Endothelial cell (in vitro differentiated cells): ENCODE data around the gene CYP2U1. TPM values are rescaled to one million over a fixed set of nuclear protein-coding genes. Genes with fewer than 3 reads are reported as not detected.

Source experiments
- DNase-seq: peaks from one replicate; pipeline ENCODE4 v3.0.0; 2021; ENCODE audit warnings: low spot score
- H3K27ac Mint-ChIP-seq: one replicate; pipeline ENCODE4 v1.8.0; 2021; ENCODE audit warnings: mixed read lengths, inconsistent platforms; ENCODE audit not compliant: unreplicated experiment
- H3K27me3 Mint-ChIP-seq: one replicate; pipeline ENCODE4 v1.8.0; 2021; ENCODE audit warnings: mild to moderate bottlenecking, moderate library complexity, mixed read lengths, inconsistent platforms; ENCODE audit not compliant: unreplicated experiment
- H3K36me3 Mint-ChIP-seq: one replicate; pipeline ENCODE4 v1.8.0; 2021; ENCODE audit warnings: mild to moderate bottlenecking, low read depth, mixed read lengths, inconsistent platforms; ENCODE audit not compliant: unreplicated experiment
- H3K4me1 Mint-ChIP-seq: one replicate; pipeline ENCODE4 v1.8.0; 2021; ENCODE audit warnings: mild to moderate bottlenecking, mixed read lengths, inconsistent platforms; ENCODE audit not compliant: unreplicated experiment
- H3K4me3 Mint-ChIP-seq: one replicate; pipeline ENCODE4 v1.8.0; 2021; ENCODE audit warnings: mild to moderate bottlenecking, mixed read lengths, inconsistent platforms; ENCODE audit not compliant: unreplicated experiment
- H3K9me3 Mint-ChIP-seq: one replicate; pipeline ENCODE4 v1.8.0; 2021; ENCODE audit warnings: mixed read lengths, inconsistent platforms; ENCODE audit not compliant: unreplicated experiment
- CTCF ChIP-seq: fragments of 200-600 bp; sonication (generic); IDR thresholded peaks from one replicate; pipeline ENCODE4 v1.5.0; 2021; ENCODE audit warnings: antibody characterized with exemption; ENCODE audit not compliant: unreplicated experiment
- total RNA-seq: library from RNA; stranded (reverse); fragmentation: NEBNext Ultra II Directional; extraction: Animal tissue kit (Norgen Biotek cat#: 25700); gene quantifications from one replicate; pipeline ENCODE4 v1.2.1, GENCODE V29; 2021; ENCODE audit not compliant: unreplicated experiment

CYP2U1 gene
- total RNA-seq, 1 donor from 2014 or later = 3.1 TPM

GRCh38 chr4:107974523-107974922 lies 43.2 kb downstream of the CYP2U1 start:
- Mint-ChIP-seq H3K9me3 (no peaks in the 10 kb centered on the region), H3K4me1 (no peaks in the 10 kb centered on the region), H3K36me3 (no peaks in the 10 kb centered on the region), H3K27me3 (no peaks in the 10 kb centered on the region), H3K4me3 (no peak overlapping the region), H3K27ac (no peak overlapping the region)
- DNase-seq = no peak
- no peak for TF ChIP-seq CTCF

GRCh38 chr4:107977482-107977881 lies 46.1 kb downstream of the CYP2U1 start:
- H3K27me3 Mint-ChIP-seq = no peaks in the 10 kb centered on the region
- H3K27ac Mint-ChIP-seq = no peak overlapping the region
- H3K4me3 Mint-ChIP-seq = no peak overlapping the region
- no peaks in the 10 kb centered on the region for H3K36me3 Mint-ChIP-seq
- no peak for DNase-seq
- H3K9me3 Mint-ChIP-seq = no peaks in the 10 kb centered on the region
- no peak for TF ChIP-seq CTCF
- no peaks in the 10 kb centered on the region for H3K4me1 Mint-ChIP-seq

GRCh38 chr4:107977966-107978705 lies 46.8 kb downstream of the CYP2U1 start:
- Mint-ChIP-seq H3K4me1 (no peaks in the 10 kb centered on the region), H3K4me3 (no peak overlapping the region), H3K36me3 (no peaks in the 10 kb centered on the region)

GRCh38 chr4:107978716-107979451 lies 47.5 kb downstream of the CYP2U1 start:
- no peak for DNase-seq
- TF ChIP-seq CTCF = no peak
- H3K27ac Mint-ChIP-seq = no peak overlapping the region
- H3K27me3 Mint-ChIP-seq = no peaks in the 10 kb centered on the region
- H3K9me3 Mint-ChIP-seq = no peaks in the 10 kb centered on the region
- H3K4me1 Mint-ChIP-seq = no peaks in the 10 kb centered on the region
- no peaks in the 10 kb centered on the region for H3K36me3 Mint-ChIP-seq
- H3K4me3 Mint-ChIP-seq = no peak overlapping the region

More at GRCh38 chr4:107977966-107978705, 46.8 kb downstream of the CYP2U1 start:
- Mint-ChIP-seq H3K27me3 (no peaks in the 10 kb centered on the region), H3K9me3 (no peaks in the 10 kb centered on the region), H3K27ac (no peak overlapping the region)
- TF ChIP-seq CTCF = no peak
- DNase-seq = no peak
